Dedifferentiated amniotic fluid mesenchymal stem cell (primary cell): ENCODE results near the gene NCOA6.
A peak's percentile ranks its signal among the peaks of the same experiment; 100 is the strongest.
"Not testable (repeated sequence)": the region's sequence is repeated elsewhere in the genome, so short reads cannot be mapped to it uniquely, and the experiment has no call there.

Source experiments
- DNase-seq: peaks from one replicate; pipeline ENCODE4 v3.0.0-alpha.2; 2016; ENCODE audit errors: extremely low spot score

NCOA6 gene

GRCh38 chr20:34719242-34720017 lies 106.0 kb downstream of the NCOA6 start:
- not testable (repeated sequence) for DNase-seq

- no peak for DNase-seq
Measured at GRCh38 chr20:34717230-34718095, 108.0 kb downstream of the NCOA6 start.

DNA sequence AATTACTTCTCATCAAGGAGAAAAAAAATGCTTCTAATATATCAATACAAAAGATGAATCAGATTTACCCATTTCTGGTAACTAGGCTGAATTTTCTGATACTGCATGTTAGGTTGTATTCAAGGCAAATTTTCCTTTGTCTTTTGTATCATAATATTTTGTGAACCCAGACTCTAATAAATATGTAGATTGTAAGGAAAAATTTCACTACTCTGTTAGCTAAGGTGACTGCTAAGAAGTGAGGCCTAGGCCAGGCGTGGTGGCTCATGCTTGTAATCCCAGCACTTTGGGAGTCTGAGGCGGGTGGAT lies 108.6 kb downstream of the NCOA6 start:
- no peak for DNase-seq

DNA sequence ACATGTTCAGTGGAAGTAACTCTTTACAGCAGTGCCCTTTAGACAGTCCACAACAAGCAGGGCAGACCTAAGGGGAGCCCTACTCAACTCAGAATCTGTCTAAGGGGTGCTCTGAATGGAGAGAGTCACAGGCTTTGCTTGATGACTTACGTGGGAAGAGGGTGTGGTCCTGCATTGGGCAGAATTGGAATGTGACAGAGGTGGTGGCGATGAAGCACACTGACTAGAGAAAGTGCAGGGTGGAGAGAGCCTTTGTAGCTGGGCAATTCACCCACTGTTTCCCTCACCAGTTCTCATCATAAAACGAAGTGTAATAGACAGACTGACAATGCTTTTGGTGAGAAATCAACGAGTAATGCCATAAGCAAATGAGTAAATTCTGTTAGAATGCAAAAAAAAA lies 110.1 kb downstream of the NCOA6 start:
- no peak for DNase-seq

DNA sequence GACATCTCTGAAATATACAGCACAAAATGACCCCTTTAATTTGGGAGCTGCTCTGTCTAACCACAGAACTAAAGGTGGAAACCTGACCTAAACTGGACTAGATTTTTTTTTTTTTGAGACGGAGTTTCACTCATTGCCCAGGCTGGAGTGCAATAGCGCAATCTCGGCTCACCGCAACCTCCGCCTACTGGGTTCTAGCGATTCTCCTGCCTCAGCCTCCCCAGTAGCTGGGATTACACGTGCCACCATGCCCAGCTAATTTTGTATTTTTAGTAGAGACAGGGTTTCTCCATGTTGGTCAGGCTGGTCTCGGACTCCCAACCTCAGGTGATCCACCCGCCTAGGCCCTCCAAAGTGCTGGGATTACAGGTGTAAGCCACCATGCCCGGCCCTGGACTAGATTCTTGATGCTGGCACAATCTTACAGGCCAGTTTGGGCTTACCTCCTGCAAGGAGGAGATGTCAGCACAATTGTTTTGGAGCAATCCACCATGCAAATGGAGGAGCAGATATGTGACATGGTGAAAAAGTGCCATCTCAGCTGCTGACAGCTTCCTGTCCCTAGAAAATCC lies 111.4 kb downstream of the NCOA6 start:
- DNase-seq = not testable (repeated sequence)

DNA sequence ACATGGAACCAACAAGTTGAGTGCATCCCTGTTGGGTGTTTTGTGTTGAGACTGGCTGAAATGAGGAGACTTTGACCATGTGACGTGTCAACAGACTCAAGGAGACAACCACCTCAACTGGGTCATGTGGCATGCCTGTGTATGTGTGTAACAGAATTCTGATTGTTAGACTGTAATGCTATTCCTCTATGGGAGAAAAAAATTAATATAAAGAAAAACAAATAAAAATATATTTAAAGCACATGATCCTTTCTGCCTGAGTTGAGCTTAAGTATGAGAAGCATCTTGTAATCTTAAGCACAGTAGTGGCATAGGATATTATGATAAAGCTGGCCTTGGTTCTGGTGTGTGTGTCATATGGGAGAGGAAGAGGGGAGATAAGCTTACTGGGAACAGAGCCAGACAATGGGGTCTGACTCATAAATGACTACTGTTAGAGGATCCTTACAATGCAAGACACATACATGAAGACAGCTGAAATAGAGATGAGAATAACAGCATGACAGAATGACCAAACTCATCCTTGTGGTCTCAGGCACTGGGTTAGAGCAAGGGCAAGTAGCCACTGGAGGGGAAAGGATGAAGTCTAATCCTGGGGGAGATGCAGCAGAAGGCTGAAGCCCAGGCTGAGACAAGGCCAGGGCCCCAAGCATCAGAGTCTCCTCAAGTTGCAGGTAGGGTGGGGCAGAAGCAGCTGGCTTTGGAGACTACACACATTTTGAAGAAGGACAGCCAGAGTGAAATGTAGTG lies 112.1 kb downstream of the NCOA6 start:
- peak; percentile 97 for DNase-seq

GRCh38 chr20:34712525-34713192 lies 112.8 kb downstream of the NCOA6 start:
- DNase-seq = no peak

DNA sequence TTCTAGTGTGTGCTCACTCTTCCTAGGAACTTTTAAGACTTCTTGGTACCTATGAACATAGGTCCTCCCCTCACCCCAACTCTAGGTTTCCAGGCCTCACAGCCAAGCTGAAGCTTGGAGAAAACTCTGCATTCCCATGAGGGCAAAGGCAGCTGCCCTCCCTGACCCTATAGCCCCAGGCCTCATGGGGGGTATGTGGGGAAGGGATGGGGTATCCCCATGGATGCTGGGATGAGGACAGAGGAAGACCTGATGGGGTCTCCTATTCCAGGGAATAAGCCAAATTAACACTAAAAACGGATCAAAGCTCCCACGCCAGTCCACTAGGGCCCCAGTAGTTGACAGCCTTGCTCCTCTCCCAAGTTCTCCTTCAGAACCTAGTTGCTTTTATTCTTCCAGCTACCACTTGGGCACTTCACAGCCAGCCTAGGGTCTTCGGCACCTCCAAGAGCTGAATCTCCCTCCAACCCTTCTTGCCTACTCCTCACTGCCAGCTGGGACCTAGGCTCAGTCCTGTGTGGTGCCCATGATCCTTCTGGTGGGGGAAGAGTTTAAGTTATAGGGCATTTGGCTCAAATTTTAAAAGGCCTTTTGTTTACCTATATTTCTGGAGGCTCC lies 113.5 kb downstream of the NCOA6 start:
- no peak for DNase-seq

DNA sequence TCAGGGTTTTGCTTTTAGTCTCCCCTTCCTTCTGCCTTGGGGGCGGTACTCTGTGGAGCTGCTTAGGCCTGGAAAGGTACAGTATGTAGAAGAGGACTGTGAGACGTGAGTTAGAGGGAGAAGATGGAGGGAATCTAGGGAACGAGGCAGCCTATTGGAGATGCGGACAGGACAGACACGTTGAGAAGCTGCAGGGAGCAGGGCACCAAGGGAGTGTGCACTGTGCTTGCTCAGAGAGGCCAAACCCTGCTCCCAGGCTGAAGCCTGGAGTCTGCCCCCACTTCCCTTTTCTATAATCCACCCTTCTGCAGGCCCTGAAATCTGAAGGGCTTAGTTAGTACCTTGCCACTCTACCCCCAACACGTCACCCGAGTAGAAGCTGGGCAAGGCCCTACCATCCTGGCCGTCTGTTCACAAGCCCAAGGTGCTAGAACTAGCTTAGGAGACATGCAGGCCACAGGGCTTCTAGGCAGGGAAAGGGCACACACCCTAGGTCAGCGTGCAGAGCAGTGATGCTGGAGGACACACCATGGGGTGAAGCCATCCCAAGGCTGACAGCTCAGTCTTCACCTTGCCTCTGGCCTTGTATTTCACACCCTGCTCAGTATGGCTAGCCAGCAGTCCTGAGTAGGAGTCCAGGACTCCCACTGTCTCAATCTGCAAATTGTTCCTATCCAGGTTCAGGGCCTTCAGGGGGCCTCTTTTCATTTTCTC lies 114.4 kb downstream of the NCOA6 start:
- DNase-seq = no peak

DNA sequence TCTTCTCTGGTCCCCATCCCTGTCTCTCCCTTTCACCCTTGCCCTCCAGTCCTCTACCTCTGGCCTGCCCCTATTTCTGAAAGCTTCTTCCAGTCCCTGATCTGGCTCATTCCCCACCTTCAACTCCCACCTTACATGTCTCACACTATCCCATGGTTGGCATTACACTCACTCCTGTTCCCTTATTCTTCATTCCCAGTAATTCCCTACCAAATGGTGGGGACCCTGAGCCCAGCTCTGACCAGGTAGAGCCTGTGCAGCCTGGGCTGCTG lies 114.9 kb downstream of the NCOA6 start:
- DNase-seq = no peak

DNA sequence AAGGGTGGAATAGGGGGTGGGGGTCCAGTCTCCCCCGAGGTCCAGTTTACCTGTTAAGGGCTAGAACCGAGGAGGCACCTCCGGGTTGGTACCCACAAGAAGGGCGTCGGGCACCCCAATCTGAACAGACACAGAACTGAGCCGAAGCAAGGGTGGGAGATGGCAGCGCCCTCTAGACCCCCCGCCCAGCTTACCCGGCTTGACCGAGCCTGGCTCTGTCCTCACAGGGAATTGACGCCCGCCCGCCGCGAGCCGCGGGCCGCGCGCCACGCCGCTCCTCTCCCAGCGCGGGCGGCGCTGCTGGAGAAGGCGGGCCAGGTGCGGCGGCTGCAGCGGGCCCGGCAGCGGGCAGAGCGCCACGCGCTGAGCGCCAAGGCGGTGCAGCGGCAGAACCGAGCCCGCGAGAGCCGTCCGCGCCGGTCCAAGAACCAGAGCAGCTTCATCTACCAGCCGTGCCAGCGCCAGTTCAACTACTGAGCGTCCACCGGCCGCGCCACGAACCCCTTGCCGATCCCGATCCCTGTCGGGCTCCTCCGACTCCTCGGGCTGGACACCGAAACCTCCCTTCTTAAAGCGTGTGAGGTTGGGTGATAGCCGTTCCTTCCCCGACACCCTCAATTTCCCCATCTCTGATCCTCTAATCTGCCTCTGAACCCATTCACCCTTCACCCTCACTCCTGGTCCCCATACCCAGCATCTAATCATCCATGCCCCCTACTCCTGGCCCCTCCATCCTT lies 115.5 kb downstream of the NCOA6 start:
- DNase-seq = peak; percentile 22

DNA sequence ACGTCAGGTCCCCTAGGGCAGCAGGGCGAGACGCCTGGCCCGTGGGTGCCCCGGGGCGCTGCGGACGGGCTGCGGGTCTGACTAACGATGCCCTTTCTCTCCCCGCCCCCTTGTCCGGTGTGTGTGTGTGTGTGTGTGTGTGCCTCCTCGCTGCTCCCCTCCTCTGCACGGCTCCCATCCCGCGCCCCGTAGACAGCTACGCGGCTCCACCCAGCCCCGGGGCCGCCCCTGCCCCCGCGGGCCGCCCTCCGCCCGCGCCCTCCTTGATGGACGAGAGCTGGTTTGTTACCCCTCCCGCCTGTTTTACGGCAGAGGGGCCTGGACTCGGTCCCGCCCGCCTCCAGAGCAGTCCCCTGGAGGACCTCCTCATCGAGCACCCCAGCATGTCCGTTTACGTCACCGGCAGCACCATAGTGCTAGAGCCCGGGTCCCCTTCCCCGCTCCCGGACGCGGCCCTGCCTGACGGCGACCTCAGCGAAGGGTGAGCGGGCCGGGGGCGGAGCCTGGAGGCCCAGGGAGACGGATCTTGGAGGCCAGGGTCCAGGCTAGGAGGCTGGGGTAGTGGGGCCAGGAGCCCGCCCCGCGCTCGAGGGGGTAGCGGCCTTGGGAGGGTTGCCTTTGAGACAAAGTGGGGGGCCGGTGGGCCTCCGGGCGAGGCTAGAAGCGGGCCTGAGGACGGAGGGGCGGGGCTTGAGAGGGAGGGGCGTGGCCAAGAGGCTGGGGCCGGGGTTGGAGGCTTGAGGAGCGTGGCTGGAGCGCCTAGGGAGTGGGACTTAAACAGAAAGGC lies 116.2 kb downstream of the NCOA6 start:
- DNase-seq = peak; percentile 50

GRCh38 chr20:34708621-34709043 lies 116.8 kb downstream of the NCOA6 start:
- DNase-seq = no peak

DNA sequence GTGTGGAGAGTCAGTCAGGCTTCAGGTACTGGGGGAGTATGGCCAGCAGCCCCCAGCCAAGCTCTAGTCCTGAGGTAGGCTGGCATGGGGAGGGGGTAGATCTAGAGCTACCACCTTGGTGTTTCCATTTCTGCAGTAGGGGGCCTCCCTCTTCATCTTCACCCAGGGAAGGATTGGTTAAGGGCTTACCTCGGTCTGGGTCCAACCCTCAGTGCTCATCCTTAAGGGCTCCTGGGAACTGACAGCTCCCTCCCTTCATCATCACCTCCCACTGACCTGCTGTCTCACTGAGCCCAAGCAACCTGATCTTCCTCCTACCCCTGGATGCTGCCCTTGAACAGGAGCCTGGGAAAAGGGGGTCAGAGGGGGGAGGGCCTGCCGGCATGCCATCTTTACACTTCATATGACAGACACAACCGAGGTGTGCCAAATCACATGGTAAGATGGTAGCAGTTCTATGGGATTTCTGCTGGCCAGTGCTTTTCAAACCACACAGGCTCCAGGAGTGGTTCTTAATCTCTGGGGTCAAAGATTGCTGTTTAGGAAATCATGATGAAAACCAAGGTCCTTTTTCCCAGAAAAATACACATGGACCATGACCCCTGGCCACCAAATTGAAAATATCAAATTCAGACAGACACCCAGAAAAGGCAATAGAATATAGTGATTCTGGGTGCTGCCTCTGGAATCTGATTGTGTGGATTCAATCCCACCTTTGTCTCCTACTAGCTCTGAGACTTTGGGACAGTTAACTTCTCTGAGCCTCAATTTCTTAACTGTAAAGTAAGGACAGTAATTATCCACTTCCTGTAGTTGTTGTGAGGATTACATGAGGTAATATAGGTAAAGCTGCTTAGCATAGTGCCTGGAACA lies 118.3 kb downstream of the NCOA6 start:
- DNase-seq = no peak

- no peak for DNase-seq
Measured at GRCh38 chr20:34706302-34706875, 119.1 kb downstream of the NCOA6 start.

GRCh38 chr20:34705397-34706301 lies 119.8 kb downstream of the NCOA6 start:
- DNase-seq = peak; percentile 16

GRCh38 chr20:34705008-34705396 lies 120.4 kb downstream of the NCOA6 start:
- DNase-seq = no peak
